GM23248 (cell line): ENCODE measurements around the gene H3-3A.

Experiments used
- EZH2 ChIP-seq: fragments of 200-600 bp; sonication (generic); IDR thresholded peaks from 2 replicates; pipeline ENCODE4 v1.6.1; 2018; ENCODE audit warnings: antibody characterized with exemption, mild to moderate bottlenecking; ENCODE audit not compliant: insufficient read depth, poor library complexity, severe bottlenecking
- EZH2phosphoT487 ChIP-seq: fragments of 200-600 bp; sonication (generic); IDR thresholded peaks from 2 replicates; pipeline ENCODE4 v1.6.1; 2018; ENCODE audit warnings: antibody characterized with exemption, moderate library complexity, mild to moderate bottlenecking, low read depth; ENCODE audit not compliant: insufficient read depth

- TF ChIP-seq EZH2 (no peak), EZH2phosphoT487 (no peak)
Measured at GRCh38 chr1:226054519-226055327, 7.8 kb upstream of the H3-3A start.
